Mucosa of descending colon (tissue), 3 donors: Measurements from ENCODE around the gene CBX3. TPM values are rescaled to one million over a fixed set of nuclear protein-coding genes. Genes with fewer than 3 reads are reported as not detected.
A peak's percentile ranks its signal among the peaks of the same experiment; 100 is the strongest.

Source experiments
- ATAC-seq: fragments of 200-7000 bp; cut with Tn5 transposase; one replicate; pipeline ENCODE4 v1.9.1; 2020; ENCODE audit warnings: mild to moderate bottlenecking, moderate library complexity
- DNase-seq, 3 donors: peaks; one replicate each; pipeline ENCODE4 v3.0.0-alpha.2; 2020
- H3K36me3 ChIP-seq: fragments of 200-600 bp; one replicate; pipeline ENCODE4 v1.8.0; 2021; ENCODE audit warnings: low read depth, mild to moderate bottlenecking
- H3K4me1 ChIP-seq: fragments of 200-600 bp; one replicate; pipeline ENCODE4 v1.8.0; 2021; ENCODE audit warnings: low read depth, mild to moderate bottlenecking
- H3K4me3 ChIP-seq: fragments of 200-600 bp; one replicate; pipeline ENCODE4 v1.8.0; 2021; ENCODE audit warnings: mild to moderate bottlenecking
- H3K9me3 ChIP-seq: fragments of 200-600 bp; one replicate; pipeline ENCODE4 v1.8.0; 2021; ENCODE audit warnings: mild to moderate bottlenecking
- intact Hi-C, 2 donors: fragments of 100-400 bp; cut with DNase I in 1 of 2; cut with micrococcal nuclease in 1 of 2; formaldehyde crosslinking; loops; one replicate each; pipeline versions ENCODE4 v1.11.0 to v1.11.1; 2022; cut with DNase I, micrococcal nuclease
- total RNA-seq, 3 donors: library from RNA; stranded (reverse); fragmentation: NEBNext Ultra II Directional in 2 of 3; extraction: Animal tissue kit (Norgen Biotek cat#: 25700) in 2 of 3; gene quantifications; one replicate each; pipeline versions ENCODE4 v1.2.1 to v1.2.4, GENCODE V29; 2021 to 2023
- TF ChIP-seq, protein P1 (sequence below): fragments of 200-600 bp; IDR thresholded peaks from one replicate; pipeline ENCODE4 v1.8.0; 2022; ENCODE audit warnings: antibody characterized with exemption, mild to moderate bottlenecking
- donor health status: DM: no; HTN: no; CAD: no; lungs with moderate emphysema.
- donor health status: DM: no; HTN: no; CAD: no.
- donor health status: DM: no; HTN: yes; CAD: no.

CBX3 gene
- total RNA-seq, 3 donors from 2014 or later: 61.3 to 93.8 (median 81.4) TPM

- DNase-seq: no peak
- H3K9me3 ChIP-seq: no peaks in the 10 kb centered on the region
- H3K4me1 ChIP-seq: no peaks in the 10 kb centered on the region
- no peak for ATAC-seq
- H3K4me3 ChIP-seq: no peak overlapping the region
- no peaks in the 10 kb centered on the region for H3K36me3 ChIP-seq
- TF ChIP-seq, protein P1, sequence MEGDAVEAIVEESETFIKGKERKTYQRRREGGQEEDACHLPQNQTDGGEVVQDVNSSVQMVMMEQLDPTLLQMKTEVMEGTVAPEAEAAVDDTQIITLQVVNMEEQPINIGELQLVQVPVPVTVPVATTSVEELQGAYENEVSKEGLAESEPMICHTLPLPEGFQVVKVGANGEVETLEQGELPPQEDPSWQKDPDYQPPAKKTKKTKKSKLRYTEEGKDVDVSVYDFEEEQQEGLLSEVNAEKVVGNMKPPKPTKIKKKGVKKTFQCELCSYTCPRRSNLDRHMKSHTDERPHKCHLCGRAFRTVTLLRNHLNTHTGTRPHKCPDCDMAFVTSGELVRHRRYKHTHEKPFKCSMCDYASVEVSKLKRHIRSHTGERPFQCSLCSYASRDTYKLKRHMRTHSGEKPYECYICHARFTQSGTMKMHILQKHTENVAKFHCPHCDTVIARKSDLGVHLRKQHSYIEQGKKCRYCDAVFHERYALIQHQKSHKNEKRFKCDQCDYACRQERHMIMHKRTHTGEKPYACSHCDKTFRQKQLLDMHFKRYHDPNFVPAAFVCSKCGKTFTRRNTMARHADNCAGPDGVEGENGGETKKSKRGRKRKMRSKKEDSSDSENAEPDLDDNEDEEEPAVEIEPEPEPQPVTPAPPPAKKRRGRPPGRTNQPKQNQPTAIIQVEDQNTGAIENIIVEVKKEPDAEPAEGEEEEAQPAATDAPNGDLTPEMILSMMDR: no peak
- intact Hi-C loops: no loop called here
Measured at GRCh38 chr7:26178272-26178960, 23.1 kb upstream of the CBX3 start.

- DNase-seq (no peak), ATAC-seq (no peak)
- TF ChIP-seq, protein P1: no peak
- H3K4me1 ChIP-seq: no peaks in the 10 kb centered on the region
- intact Hi-C loops: no loop called here
- no peaks in the 10 kb centered on the region for H3K36me3 ChIP-seq
- no peaks in the 10 kb centered on the region for H3K9me3 ChIP-seq
- no peak overlapping the region for H3K4me3 ChIP-seq
Measured at GRCh38 chr7:26179422-26179821, 22.1 kb upstream of the CBX3 start.

DNA sequence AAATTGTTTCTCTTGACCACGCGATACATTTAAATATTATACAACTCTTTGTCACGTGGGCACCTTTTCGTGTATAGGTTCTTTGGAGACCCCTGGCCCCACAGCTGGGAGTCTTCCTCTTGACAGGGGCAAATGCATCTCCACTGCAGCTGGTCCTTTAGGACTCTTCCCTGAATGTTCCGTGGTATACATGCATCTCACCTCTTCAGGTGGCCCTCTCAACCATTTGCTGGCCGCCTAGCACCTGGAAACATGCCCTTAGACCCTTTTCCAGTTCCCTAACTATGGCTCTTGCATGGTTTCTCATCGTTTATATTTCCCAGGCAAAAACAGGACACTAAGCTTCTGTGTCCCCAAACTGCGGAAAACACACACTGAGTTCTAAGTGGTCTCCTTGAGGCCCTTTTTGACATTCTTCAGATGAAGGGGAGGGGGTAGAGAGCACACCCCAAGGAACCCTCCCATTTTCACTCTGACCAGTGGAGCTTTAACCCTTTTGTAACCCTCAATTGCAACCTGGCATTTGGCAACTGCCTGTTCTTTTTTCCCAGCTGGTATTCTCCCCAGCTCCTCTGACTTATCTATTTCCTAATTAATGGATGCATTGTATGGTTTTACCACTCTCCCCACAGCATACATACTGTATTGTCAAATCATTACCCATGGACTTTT, 21.6 kb upstream of the CBX3 start:
- Histone ChIP-seq H3K36me3 (no peaks in the 10 kb centered on the region), H3K9me3 (no peaks in the 10 kb centered on the region), H3K4me3 (no peak overlapping the region), H3K4me1 (no peaks in the 10 kb centered on the region)
- intact Hi-C loops: no loop called here
- TF ChIP-seq, protein P1: no peak
- ATAC-seq (peak; percentile 8), DNase-seq (no peak)

- no peaks in the 10 kb centered on the region for H3K36me3 ChIP-seq
- H3K4me3 ChIP-seq: no peak overlapping the region
- H3K4me1 ChIP-seq: no peaks in the 10 kb centered on the region
- no peak for DNase-seq
- H3K9me3 ChIP-seq: no peaks in the 10 kb centered on the region
- ATAC-seq: peak; percentile 14
- TF ChIP-seq, protein P1: no peak
- intact Hi-C loops: no loop called here
Measured at GRCh38 chr7:26180792-26181198, 20.8 kb upstream of the CBX3 start.

GRCh38 chr7:26181474-26182227, 19.9 kb upstream of the CBX3 start:
- no peaks in the 10 kb centered on the region for H3K9me3 ChIP-seq
- no peak for ATAC-seq
- no peaks in the 10 kb centered on the region for H3K4me1 ChIP-seq
- no peaks in the 10 kb centered on the region for H3K36me3 ChIP-seq
- DNase-seq: no peak
- TF ChIP-seq, protein P1: no peak
- intact Hi-C loops: no loop called here
- no peak overlapping the region for H3K4me3 ChIP-seq
